IMR-90 (cell line): ENCODE data around the gene KMT2D. TPM values are rescaled to one million over a fixed set of nuclear protein-coding genes. Genes with fewer than 3 reads are reported as not detected.
A peak's percentile ranks its signal among the peaks of the same experiment; 100 is the strongest.

Experiments
- ATAC-seq: fragments of 200-7000 bp; cut with Tn5 transposase; 2 replicates; pipeline ENCODE4 v1.9.1; 2020; ENCODE audit warnings: low read depth, mild to moderate bottlenecking, moderate library complexity
- BruUV-seq: library from RNA; stranded (reverse); fragments of 400-500 nt; replicated peaks from 2 replicates; lab custom pipeline; 2021; lab: Mats Ljungman, UMichigan
- CTCF ChIA-PET: fragments of 300-600 bp; formaldehyde crosslinking; extraction: SDS; loops from one replicate; lab custom pipeline; 2021; ENCODE audit warnings: antibody characterized with exemption; lab: Yijun Ruan, JAX
- POLR2A ChIA-PET: fragments of 300-600 bp; sonication (Branson Sonifier 250); formaldehyde crosslinking; loops from one replicate; lab custom pipeline; 2022; ENCODE audit warnings: antibody characterized with exemption; ENCODE audit not compliant: unreplicated experiment; lab: Charles Lee
- DNase-seq: peaks from one replicate; pipeline ENCODE4 v3.0.0; 2013
- H2AFZ ChIP-seq: replicated peaks from 2 replicates; pipeline ENCODE3; 2013; ENCODE audit warnings: low read length, mild to moderate bottlenecking; ENCODE audit not compliant: poor library complexity
- H2AK5ac ChIP-seq: 2 replicates; pipeline ENCODE4 v1.6.1; 2013; ENCODE audit warnings: low read depth, low read length, inconsistent platforms
- H2AK9ac ChIP-seq: replicated peaks from 2 replicates; pipeline ENCODE3; 2013; ENCODE audit warnings: mild to moderate bottlenecking, low read depth, low read length, moderate library complexity; ENCODE audit not compliant: poor library complexity
- H2BK120ac ChIP-seq: 2 replicates; pipeline ENCODE4 v1.6.1; 2013; ENCODE audit warnings: low read depth, low read length, inconsistent platforms
- H2BK15ac ChIP-seq: 3 replicates; pipeline ENCODE4 v1.6.1; 2013; ENCODE audit warnings: low read depth, low read length, inconsistent platforms
- H2BK20ac ChIP-seq: 2 replicates; pipeline ENCODE4 v1.6.1; 2013; ENCODE audit warnings: low read depth, mild to moderate bottlenecking, inconsistent platforms, low read length, moderate library complexity
- H2BK5ac ChIP-seq: 2 replicates; pipeline ENCODE4 v1.6.1; 2013; ENCODE audit warnings: mild to moderate bottlenecking, low read depth, low read length, inconsistent platforms; ENCODE audit not compliant: poor library complexity, severe bottlenecking
- H3K14ac ChIP-seq: replicated peaks from 2 replicates; pipeline ENCODE4 v1.6.1; 2013; ENCODE audit warnings: low read depth, low read length, inconsistent platforms
- H3K18ac ChIP-seq: 2 replicates; pipeline ENCODE4 v1.6.1; 2013; ENCODE audit warnings: low read depth, low read length, control low read depth
- H3K23ac ChIP-seq: 2 replicates; pipeline ENCODE4 v1.6.1; 2013; ENCODE audit warnings: low read depth, low read length, inconsistent platforms
- H3K27ac ChIP-seq: 2 replicates; pipeline ENCODE4 v1.5.1; 2013; ENCODE audit warnings: mild to moderate bottlenecking, control low read depth, low read length; ENCODE audit not compliant: insufficient read depth
- H3K27me3 ChIP-seq: 2 replicates; pipeline ENCODE4 v1.6.1; 2013; ENCODE audit warnings: low read length; ENCODE audit not compliant: control insufficient read depth, insufficient read depth
- H3K36me3 ChIP-seq: 2 replicates; pipeline ENCODE4 v1.6.1; 2013; ENCODE audit warnings: low read length, mixed read lengths; ENCODE audit not compliant: control insufficient read depth, insufficient read depth
- H3K4ac ChIP-seq: 2 replicates; pipeline ENCODE4 v1.6.1; 2013; ENCODE audit warnings: low read depth, low read length, inconsistent platforms
- H3K4me1 ChIP-seq: 2 replicates; pipeline ENCODE4 v1.6.1; 2013; ENCODE audit warnings: low read length, mixed read lengths; ENCODE audit not compliant: control insufficient read depth, insufficient read depth
- H3K4me2 ChIP-seq: 2 replicates; pipeline ENCODE4 v1.6.1; 2013; ENCODE audit warnings: low read depth, mild to moderate bottlenecking, control low read depth, low read length, moderate library complexity
- H3K4me3 ChIP-seq: 2 replicates; pipeline ENCODE4 v1.5.1; 2013; ENCODE audit warnings: low read depth, mild to moderate bottlenecking, control low read depth, low read length, moderate library complexity; ENCODE audit not compliant: insufficient read depth
- H3K56ac ChIP-seq: 2 replicates; pipeline ENCODE4 v1.6.1; 2013; ENCODE audit warnings: low read length, inconsistent platforms; ENCODE audit not compliant: insufficient read depth; ENCODE audit errors: extremely low read depth
- H3K79me1 ChIP-seq, 2 experiments: 2 replicates each; pipeline ENCODE4 v1.6.1; 2013; ENCODE audit warnings: low read length in 2 of 2, inconsistent platforms in 1 of 2, low read depth in 1 of 2
- H3K9ac ChIP-seq: 2 replicates; pipeline ENCODE4 v1.6.1; 2013; ENCODE audit warnings: low read depth, low read length, control low read depth
- H3K9me1 ChIP-seq: 2 replicates; pipeline ENCODE4 v1.6.1; 2013; ENCODE audit warnings: low read length, inconsistent platforms; ENCODE audit not compliant: insufficient read depth
- H3K9me3 ChIP-seq: 2 replicates; pipeline ENCODE4 v1.6.1; 2013; ENCODE audit warnings: low read length; ENCODE audit not compliant: control insufficient read depth, insufficient read depth
- H4K20me1 ChIP-seq: 2 replicates; pipeline ENCODE4 v1.6.1; 2013; ENCODE audit warnings: low read length, inconsistent platforms; ENCODE audit not compliant: insufficient read depth
- H4K5ac ChIP-seq: 2 replicates; pipeline ENCODE4 v1.6.1; 2013; ENCODE audit warnings: mild to moderate bottlenecking, low read depth, low read length, control low read depth
- H4K8ac ChIP-seq, 2 experiments: 2 replicates each; pipeline ENCODE4 v1.6.1; 2013; ENCODE audit warnings: low read depth in 2 of 2, low read length in 2 of 2, control low read depth in 1 of 2, inconsistent platforms in 1 of 2
- H4K91ac ChIP-seq: 2 replicates; pipeline ENCODE4 v1.6.1; 2013; ENCODE audit warnings: low read depth, low read length, inconsistent platforms; ENCODE audit not compliant: insufficient read depth
- BHLHE40 ChIP-seq: fragments of 150-350 bp; IDR thresholded peaks from 2 replicates; pipeline ENCODE4 v1.6.1; 2016; ENCODE audit warnings: mild to moderate bottlenecking, low read depth, low read length
- CEBPB ChIP-seq: IDR thresholded peaks from 2 replicates; pipeline ENCODE4 v1.6.1; 2012; ENCODE audit warnings: low read depth, low read length, improper control_type of control experiment
- CHD1 ChIP-seq: IDR thresholded peaks from 2 replicates; pipeline ENCODE4 v1.6.1; 2012; ENCODE audit warnings: low read depth, low read length, improper control_type of control experiment
- FOS ChIP-seq: fragments of 150-350 bp; IDR thresholded peaks from 2 replicates; pipeline ENCODE4 v1.6.1; 2016; ENCODE audit warnings: low read depth, low read length
- MAFK ChIP-seq: IDR thresholded peaks from 2 replicates; pipeline ENCODE4 v1.6.1; 2012; ENCODE audit warnings: low read depth, low read length, improper control_type of control experiment
- MXI1 ChIP-seq: IDR thresholded peaks from 2 replicates; pipeline ENCODE4 v1.6.1; 2012; ENCODE audit warnings: low read depth, mild to moderate bottlenecking, low read length, moderate library complexity, borderline replicate concordance
- NFE2L2 ChIP-seq: fragments of 150-350 bp; IDR thresholded peaks from 2 replicates; pipeline ENCODE4 v1.6.1; 2016; ENCODE audit warnings: low read depth, mild to moderate bottlenecking, low read length
- POLR2A ChIP-seq: IDR thresholded peaks from 2 replicates; pipeline ENCODE4 v1.6.1; 2012; ENCODE audit warnings: mild to moderate bottlenecking, low read depth, low read length
- RAD21 ChIP-seq: IDR thresholded peaks from 2 replicates; pipeline ENCODE4 v1.6.1; 2012; ENCODE audit warnings: low read length, improper control_type of control experiment
- RCOR1 ChIP-seq: IDR thresholded peaks from 2 replicates; pipeline ENCODE4 v1.6.1; 2012; ENCODE audit warnings: mild to moderate bottlenecking, low read length, improper control_type of control experiment; ENCODE audit not compliant: insufficient replicate concordance
- SMC3 ChIP-seq: fragments of 150-350 bp; IDR thresholded peaks from 2 replicates; pipeline ENCODE4 v1.6.1; 2016; ENCODE audit warnings: low read depth, mild to moderate bottlenecking, antibody characterized with exemption, low read length, moderate library complexity
- WGBS, 2 experiments: methylation state at CpG; one replicate each; pipeline versions ENCODE4 v1.1.5 to v1.1.7; 2013; ENCODE audit warnings: missing lambda C conversion rate in 2 of 2; ENCODE audit not compliant: insufficient read length in 1 of 2; ENCODE audit errors: extremely low coverage in 2 of 2; 5-methylcytosine and 5-hydroxymethylcytosine counted together
- dilution Hi-C: fragments of 300-500 bp; cut with HindIII; formaldehyde crosslinking; loops from one replicate; pipeline ENCODE4 v1.14.3; 2018; ENCODE audit warnings: low sequenced_read_pairs; ENCODE audit not compliant: unreplicated experiment
- in situ Hi-C: fragments of 300-500 bp; cut with MboI; formaldehyde crosslinking; loops from 3 replicates; pipeline ENCODE4 v1.14.3; 2019; ENCODE audit warnings: low sequenced_read_pairs, inconsistent platforms, mixed read lengths
- intact Hi-C: fragments of 100-400 bp; cut with micrococcal nuclease; formaldehyde crosslinking; loops from 2 replicates; pipeline ENCODE4 v1.10.0; 2022
- polyA plus RNA-seq, 3 experiments: library from polyadenylated mRNA; depleted of rRNA; stranded (reverse); fragments of >200 nt; gene quantifications; 2 replicates each; pipeline ENCODE4 v1.2.3, GENCODE V29; 2012; ENCODE audit warnings: low replicate concordance in 1 of 3
- total RNA-seq: library from RNA; depleted of rRNA; stranded (reverse); fragments of >200 nt; gene quantifications from 2 replicates; pipeline ENCODE4 v1.2.3, GENCODE V29; 2012
- TF ChIP-seq, protein P1 (sequence below): fragments of 150-350 bp; IDR thresholded peaks from 2 replicates; pipeline ENCODE4 v1.6.1; 2017; ENCODE audit warnings: mild to moderate bottlenecking, antibody characterized with exemption, low read length, low read depth
- TF ChIP-seq, protein P2 (sequence below): conservative IDR thresholded peaks from 2 replicates; pipeline ENCODE4 v1.5.1; 2012; ENCODE audit warnings: mild to moderate bottlenecking, low read depth, low read length, improper control_type of control experiment
- TF ChIP-seq, protein P3 (sequence below): fragments of 150-350 bp; IDR thresholded peaks from 2 replicates; pipeline ENCODE4 v1.6.1; 2016; ENCODE audit warnings: low read depth, mild to moderate bottlenecking, low read length, moderate library complexity, borderline replicate concordance

Gene KMT2D
- total and polyA plus RNA-seq, 2 of the 4 experiments (the other 2 are of a cell fraction): 6.6 to 25.2 TPM

DNA sequence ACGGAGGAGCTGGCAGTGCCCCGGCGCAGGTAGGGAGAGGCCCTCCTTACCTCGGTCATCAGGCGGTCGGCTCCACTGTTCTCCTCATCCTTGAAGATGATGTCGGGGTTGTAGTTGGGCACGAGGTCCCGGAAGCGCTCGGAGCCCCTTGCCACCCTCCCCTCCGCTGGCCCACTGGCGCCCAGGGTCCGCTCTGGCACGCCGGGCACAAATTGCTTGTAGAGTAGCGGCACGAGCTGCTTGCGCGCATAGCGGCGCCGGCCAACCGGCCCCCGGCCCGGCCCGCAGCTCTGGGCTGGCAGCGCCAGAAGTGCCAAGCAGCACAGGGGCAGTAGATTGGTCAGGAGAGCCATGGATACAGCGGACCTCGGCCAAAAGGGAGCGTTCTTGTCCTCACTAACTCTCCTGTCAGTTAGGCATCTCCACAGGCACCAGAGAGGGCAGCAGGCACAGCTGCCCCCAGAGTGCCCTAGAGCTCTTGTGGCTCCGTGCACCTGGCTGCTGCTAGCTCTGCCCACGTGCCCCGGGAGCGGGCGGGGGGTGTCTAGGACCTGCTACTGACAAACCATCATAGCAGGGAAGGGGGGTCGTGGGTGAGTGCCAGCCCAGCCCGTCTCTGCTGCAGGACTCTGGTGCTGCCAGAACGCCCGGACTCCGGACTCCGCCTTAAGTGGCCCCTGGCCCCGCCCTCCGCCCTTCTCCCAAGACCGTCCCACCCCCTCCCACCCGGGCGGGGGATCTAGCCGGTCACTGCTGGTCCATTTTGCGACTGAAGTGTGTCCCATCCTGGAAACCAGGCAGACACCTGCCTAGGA, 33.8 kb upstream of the KMT2D start, which contains the start of gene DHH:
DHH (minus strand) TSS at position 642 of the 815 bp plus-strand sequence; CDS start at position 353, 289 bp downstream.
- peaks cover 17% of the 10 kb centered on the region for H3K36me3 ChIP-seq
- H3K56ac ChIP-seq: no peak within 1 kb of the TSS
- no peak within 1 kb of the TSS; the same call in 1 of the 2 replicates for H2AK5ac ChIP-seq
- POLR2A ChIA-PET: no interaction called here
- H3K9me1 ChIP-seq: no peaks in the 10 kb centered on the region
- CTCF ChIA-PET: interaction anchor here (1.0 kb wide), 2 partner anchors 15 to 16 kb away, joined by 3 read pairs; partner anchors contain the start of gene LMBR1L
- no peak within 1 kb of the TSS for H3K9ac ChIP-seq
- no TSS peak for BruUV-seq
- no peak within 1 kb of the TSS for H3K4me3 ChIP-seq
- ATAC-seq (peak; percentile 19), DNase-seq (no peak)
- H3K18ac ChIP-seq: no peak within 1 kb of the TSS
- no peak within 1 kb of the TSS for H2BK15ac ChIP-seq
- H3K79me1 ChIP-seq: no peaks in the 10 kb centered on the region
- H3K27me3 ChIP-seq: peaks cover 24% of the 10 kb centered on the region; the same call in 1 of the 2 replicates
- peaks cover 6% of the 10 kb centered on the region; the same call in 1 of the 2 replicates for H4K20me1 ChIP-seq
- intact Hi-C loops (no loop called here), dilution Hi-C loops (no loop called here), in situ Hi-C loops (no loop called here)
- no peak within 1 kb of the TSS for H2BK120ac ChIP-seq
- H3K14ac ChIP-seq: no peak within 1 kb of the TSS
- 11% methylated on average over 19 of the region's 49 CpGs; no CpG with 5 or more reads in 1 of the 2 experiments for WGBS, 2 experiments
- no peak within 1 kb of the TSS for H2AK9ac ChIP-seq
- peaks cover 7% of the 10 kb centered on the region; the same call in 1 of the 2 replicates for H3K4me1 ChIP-seq
- H2AFZ ChIP-seq: peak within 1 kb of the TSS; percentile 34
- H3K4ac ChIP-seq: no peak within 1 kb of the TSS
- peak within 1 kb of the TSS; percentile 7 for H3K4me2 ChIP-seq
- no peak within 1 kb of the TSS for H2BK5ac ChIP-seq
- no peak within 1 kb of the TSS for H4K8ac ChIP-seq
- H3K9me3 ChIP-seq: no peaks in the 10 kb centered on the region
- H3K27ac ChIP-seq: no peak within 1 kb of the TSS
- H4K5ac ChIP-seq: no peak within 1 kb of the TSS
- H2BK20ac ChIP-seq: no peak within 1 kb of the TSS
- H3K23ac ChIP-seq: no peak within 1 kb of the TSS; the same call in none of the 2 replicates
- H4K91ac ChIP-seq: no peak within 1 kb of the TSS
- TF ChIP-seq RAD21 (no peak), CEBPB (no peak), POLR2A (no peak), CHD1 (no peak), BHLHE40 (no peak), MAFK (no peak), RCOR1 (no peak), MXI1 (no peak), FOS (no peak), SMC3 (no peak), NFE2L2 (no peak)
- TF ChIP-seq, protein P1, sequence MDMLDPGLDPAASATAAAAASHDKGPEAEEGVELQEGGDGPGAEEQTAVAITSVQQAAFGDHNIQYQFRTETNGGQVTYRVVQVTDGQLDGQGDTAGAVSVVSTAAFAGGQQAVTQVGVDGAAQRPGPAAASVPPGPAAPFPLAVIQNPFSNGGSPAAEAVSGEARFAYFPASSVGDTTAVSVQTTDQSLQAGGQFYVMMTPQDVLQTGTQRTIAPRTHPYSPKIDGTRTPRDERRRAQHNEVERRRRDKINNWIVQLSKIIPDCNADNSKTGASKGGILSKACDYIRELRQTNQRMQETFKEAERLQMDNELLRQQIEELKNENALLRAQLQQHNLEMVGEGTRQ: no peak
- TF ChIP-seq, protein P2, sequence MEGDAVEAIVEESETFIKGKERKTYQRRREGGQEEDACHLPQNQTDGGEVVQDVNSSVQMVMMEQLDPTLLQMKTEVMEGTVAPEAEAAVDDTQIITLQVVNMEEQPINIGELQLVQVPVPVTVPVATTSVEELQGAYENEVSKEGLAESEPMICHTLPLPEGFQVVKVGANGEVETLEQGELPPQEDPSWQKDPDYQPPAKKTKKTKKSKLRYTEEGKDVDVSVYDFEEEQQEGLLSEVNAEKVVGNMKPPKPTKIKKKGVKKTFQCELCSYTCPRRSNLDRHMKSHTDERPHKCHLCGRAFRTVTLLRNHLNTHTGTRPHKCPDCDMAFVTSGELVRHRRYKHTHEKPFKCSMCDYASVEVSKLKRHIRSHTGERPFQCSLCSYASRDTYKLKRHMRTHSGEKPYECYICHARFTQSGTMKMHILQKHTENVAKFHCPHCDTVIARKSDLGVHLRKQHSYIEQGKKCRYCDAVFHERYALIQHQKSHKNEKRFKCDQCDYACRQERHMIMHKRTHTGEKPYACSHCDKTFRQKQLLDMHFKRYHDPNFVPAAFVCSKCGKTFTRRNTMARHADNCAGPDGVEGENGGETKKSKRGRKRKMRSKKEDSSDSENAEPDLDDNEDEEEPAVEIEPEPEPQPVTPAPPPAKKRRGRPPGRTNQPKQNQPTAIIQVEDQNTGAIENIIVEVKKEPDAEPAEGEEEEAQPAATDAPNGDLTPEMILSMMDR: no peak
- TF ChIP-seq, protein P3, sequence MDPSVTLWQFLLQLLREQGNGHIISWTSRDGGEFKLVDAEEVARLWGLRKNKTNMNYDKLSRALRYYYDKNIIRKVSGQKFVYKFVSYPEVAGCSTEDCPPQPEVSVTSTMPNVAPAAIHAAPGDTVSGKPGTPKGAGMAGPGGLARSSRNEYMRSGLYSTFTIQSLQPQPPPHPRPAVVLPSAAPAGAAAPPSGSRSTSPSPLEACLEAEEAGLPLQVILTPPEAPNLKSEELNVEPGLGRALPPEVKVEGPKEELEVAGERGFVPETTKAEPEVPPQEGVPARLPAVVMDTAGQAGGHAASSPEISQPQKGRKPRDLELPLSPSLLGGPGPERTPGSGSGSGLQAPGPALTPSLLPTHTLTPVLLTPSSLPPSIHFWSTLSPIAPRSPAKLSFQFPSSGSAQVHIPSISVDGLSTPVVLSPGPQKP: no peak
